ENCODE results near the gene PTPRM.

DNA sequence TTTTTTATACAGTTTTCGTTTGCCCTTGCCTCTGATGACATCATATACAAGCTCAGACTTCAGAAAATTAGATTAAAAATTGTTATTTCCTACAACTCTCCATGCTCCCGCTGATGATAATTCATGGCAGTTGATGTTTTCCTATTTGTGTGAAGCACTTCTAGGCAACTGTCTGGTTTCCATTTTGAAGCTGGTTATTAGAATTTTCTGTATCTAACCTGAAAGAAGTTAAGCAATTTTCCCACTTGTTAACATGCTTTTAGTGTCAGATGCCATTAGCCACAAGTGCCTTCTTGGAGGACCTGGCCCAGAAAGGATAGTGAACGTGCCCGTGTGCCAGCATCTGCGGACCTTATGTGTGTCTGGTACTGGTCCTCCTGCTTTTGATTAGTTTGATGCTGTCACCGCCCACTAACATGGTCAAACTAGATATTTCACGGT is 694.6 kb downstream of the PTPRM start:
- TF ChIP-seq, protein P1, sequence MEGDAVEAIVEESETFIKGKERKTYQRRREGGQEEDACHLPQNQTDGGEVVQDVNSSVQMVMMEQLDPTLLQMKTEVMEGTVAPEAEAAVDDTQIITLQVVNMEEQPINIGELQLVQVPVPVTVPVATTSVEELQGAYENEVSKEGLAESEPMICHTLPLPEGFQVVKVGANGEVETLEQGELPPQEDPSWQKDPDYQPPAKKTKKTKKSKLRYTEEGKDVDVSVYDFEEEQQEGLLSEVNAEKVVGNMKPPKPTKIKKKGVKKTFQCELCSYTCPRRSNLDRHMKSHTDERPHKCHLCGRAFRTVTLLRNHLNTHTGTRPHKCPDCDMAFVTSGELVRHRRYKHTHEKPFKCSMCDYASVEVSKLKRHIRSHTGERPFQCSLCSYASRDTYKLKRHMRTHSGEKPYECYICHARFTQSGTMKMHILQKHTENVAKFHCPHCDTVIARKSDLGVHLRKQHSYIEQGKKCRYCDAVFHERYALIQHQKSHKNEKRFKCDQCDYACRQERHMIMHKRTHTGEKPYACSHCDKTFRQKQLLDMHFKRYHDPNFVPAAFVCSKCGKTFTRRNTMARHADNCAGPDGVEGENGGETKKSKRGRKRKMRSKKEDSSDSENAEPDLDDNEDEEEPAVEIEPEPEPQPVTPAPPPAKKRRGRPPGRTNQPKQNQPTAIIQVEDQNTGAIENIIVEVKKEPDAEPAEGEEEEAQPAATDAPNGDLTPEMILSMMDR (IDR thresholded peaks at IDR 0.05) = no peak
- no peak for TF ChIP-seq POLR2A (IDR thresholded peaks at IDR 0.05)

Data from sigmoid colon (tissue), 3 donors.